Measurements from ENCODE around the gene TMEFF2.

Gene TMEFF2

DNA sequence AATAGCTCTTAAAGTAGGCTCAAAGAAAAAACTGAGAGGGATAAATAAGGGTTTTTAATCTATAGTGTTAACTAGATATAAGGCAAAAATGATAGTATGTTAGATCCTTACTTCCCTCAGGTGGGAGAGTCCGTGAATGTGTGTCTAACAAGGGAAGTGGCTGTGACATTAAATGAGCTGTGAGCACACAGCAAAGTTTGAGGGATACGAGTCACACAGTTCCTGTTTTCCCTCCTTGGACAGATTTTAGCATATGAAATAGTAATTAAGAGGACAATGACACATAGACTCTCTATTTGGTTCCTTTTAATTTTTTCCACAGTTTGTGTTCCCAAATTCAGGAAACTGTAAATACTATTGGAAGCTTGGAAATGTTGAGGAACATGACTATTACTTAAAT, 199.4 kb downstream of the TMEFF2 start:
- DNase-seq (ENCODE audit: low read depth, low spot score) = no peak
- TF ChIP-seq, protein P1, sequence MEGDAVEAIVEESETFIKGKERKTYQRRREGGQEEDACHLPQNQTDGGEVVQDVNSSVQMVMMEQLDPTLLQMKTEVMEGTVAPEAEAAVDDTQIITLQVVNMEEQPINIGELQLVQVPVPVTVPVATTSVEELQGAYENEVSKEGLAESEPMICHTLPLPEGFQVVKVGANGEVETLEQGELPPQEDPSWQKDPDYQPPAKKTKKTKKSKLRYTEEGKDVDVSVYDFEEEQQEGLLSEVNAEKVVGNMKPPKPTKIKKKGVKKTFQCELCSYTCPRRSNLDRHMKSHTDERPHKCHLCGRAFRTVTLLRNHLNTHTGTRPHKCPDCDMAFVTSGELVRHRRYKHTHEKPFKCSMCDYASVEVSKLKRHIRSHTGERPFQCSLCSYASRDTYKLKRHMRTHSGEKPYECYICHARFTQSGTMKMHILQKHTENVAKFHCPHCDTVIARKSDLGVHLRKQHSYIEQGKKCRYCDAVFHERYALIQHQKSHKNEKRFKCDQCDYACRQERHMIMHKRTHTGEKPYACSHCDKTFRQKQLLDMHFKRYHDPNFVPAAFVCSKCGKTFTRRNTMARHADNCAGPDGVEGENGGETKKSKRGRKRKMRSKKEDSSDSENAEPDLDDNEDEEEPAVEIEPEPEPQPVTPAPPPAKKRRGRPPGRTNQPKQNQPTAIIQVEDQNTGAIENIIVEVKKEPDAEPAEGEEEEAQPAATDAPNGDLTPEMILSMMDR (IDR thresholded peaks at IDR 0.05; ENCODE audit: insufficient read depth, low read length, missing control alignments) = no peak
- CTCF ChIA-PET = interaction anchor here (1.0 kb wide), 1 partner anchor 183 kb away, joined by 3 read pairs; no protein-coding TSS in a partner anchor
- POLR2A ChIA-PET = no interaction called here
- no peak overlapping the region for H3K4me3 ChIP-seq (ENCODE audit: low read depth, low read length)

DNA sequence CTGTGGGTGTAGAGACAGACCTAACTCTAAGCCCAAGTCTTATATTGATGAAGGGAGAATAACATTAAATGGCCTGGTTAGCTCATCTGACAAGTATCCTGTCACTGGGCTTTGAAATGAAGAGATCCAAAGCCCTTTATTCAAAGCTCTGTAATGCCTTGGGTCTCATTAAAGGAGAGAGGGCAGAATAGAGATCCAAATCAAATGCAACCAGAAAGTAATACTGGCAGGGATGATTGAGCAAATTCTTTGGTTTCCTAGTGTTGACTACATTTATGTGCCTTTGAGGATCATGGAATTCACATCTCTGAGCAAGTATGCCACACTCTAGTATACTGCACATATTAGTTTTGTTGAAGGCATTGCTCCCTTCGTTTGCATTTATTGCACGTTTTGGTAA, 200.0 kb downstream of the TMEFF2 start:
- no peak overlapping the region for H3K4me3 ChIP-seq (ENCODE audit: low read depth, low read length)
- ChIA-PET CTCF (no interaction called here), POLR2A (no interaction called here)
- TF ChIP-seq, protein P1 (IDR thresholded peaks at IDR 0.05; ENCODE audit: insufficient read depth, low read length, missing control alignments) = no peak
- no peak for DNase-seq (ENCODE audit: low read depth, low spot score)

DNA sequence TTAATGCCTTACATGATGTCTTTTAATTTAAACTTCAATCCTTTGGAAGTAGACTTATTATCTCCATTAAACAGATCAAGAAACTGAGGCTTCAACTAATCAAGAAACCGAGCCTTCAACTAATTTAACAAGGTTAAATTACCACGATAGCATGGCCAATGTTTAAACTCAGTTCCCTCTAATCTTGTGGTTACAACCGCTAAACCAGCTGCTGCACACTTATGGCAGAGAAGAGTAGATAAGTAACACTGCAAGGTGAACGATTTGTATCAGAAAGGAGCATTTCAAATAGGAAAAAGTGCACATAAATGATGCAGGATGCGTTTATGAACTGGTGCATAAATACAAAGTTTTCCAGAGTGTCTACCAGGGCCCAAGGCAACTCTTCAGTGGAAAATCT, 203.3 kb downstream of the TMEFF2 start:
- H3K4me3 ChIP-seq (ENCODE audit: low read depth, low read length) = no peak overlapping the region
- ChIA-PET POLR2A (no interaction called here), CTCF (interaction anchor here (1.2 to 1.8 kb wide), 2 partner anchors 11 to 97 kb away, joined by 3 to 5 read pairs; no protein-coding TSS in a partner anchor)
- no peak for DNase-seq (ENCODE audit: low read depth, low spot score)
- TF ChIP-seq, protein P1 (IDR thresholded peaks at IDR 0.05; ENCODE audit: insufficient read depth, low read length, missing control alignments) = no peak

DNA sequence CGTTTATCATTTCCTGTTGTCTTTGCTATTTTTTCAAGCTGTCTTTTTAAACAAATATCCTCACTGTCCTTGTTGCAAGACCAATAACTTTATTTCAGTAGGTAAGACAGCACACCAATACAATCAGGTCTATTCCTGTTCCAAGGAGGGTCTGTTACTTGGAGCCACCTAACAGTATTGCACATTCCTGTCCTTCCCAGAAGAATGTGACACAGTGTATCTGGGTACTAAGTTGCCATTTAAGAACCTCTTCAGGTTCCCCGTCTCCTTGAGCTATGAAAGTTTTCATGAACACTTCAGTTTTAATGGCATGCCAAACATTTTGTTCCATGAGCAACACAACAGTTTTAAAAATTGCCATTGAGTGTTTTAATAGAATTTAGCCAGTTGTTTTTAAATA, 209.0 kb downstream of the TMEFF2 start:
- no peak for DNase-seq (ENCODE audit: low read depth, low spot score)
- CTCF ChIA-PET = interaction anchor here (1.3 kb wide), 1 partner anchor 174 kb away, joined by 3 read pairs; no protein-coding TSS in a partner anchor
- TF ChIP-seq, protein P1 (IDR thresholded peaks at IDR 0.05; ENCODE audit: insufficient read depth, low read length, missing control alignments) = no peak
- POLR2A ChIA-PET = no interaction called here
- H3K4me3 ChIP-seq (ENCODE audit: low read depth, low read length) = no peak overlapping the region

DNA sequence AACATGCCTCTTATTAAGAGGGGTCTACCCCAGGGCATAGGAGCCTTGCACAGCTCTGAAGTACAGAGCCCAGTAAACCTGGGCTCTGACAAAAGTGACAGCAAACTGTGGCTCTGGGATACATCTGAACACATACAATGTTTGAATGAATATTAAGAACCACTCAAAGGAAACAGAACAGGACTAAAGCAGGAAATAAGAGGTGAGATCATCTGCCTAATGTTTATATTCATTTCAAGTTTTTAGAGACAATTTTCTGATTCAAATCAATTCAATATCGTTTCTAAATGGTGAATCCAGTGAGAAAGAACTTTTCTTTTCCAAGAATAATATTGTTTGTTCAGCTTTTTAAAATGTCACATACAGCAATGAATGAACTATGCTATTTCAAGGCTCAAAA, 211.1 kb downstream of the TMEFF2 start:
- TF ChIP-seq, protein P1 (IDR thresholded peaks at IDR 0.05; ENCODE audit: insufficient read depth, low read length, missing control alignments) = no peak
- ChIA-PET POLR2A (no interaction called here), CTCF (no interaction called here)
- no peak overlapping the region for H3K4me3 ChIP-seq (ENCODE audit: low read depth, low read length)
- no peak for DNase-seq (ENCODE audit: low read depth, low spot score)

DNA sequence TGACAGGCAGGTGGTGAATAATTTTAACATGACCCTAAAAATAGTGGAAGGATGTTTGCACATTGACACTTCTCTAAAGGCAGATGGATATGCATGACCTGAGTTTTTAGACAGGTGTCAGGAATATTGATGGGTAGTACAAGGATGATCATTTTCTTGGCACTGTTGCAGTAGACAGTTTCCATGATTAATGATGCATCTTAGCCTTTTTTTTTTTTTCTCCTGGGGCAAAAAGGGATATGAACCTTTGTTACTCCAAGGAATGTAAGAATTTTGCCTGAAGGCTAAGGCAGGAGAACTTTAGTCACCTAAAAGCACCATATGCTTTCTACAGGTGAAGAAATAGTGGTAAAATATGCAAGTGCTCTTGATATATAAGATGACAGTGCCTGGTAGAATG, 211.5 kb downstream of the TMEFF2 start:
- TF ChIP-seq, protein P1 (IDR thresholded peaks at IDR 0.05; ENCODE audit: insufficient read depth, low read length, missing control alignments) = no peak
- POLR2A ChIA-PET = no interaction called here
- no peak overlapping the region for H3K4me3 ChIP-seq (ENCODE audit: low read depth, low read length)
- CTCF ChIA-PET = no interaction called here
- no peak for DNase-seq (ENCODE audit: low read depth, low spot score)
